PC-9 (cell line): ENCODE results near the gene NRG4.

Experiments
- EZH2 ChIP-seq: fragments of 200-600 bp; sonication (generic); IDR thresholded peaks from 2 replicates; pipeline ENCODE4 v1.8.0; 2017; ENCODE audit warnings: antibody characterized with exemption, low read depth
- TF ChIP-seq, protein P1 (sequence below): fragments of 200-600 bp; sonication (generic); conservative IDR thresholded peaks from 2 replicates; pipeline ENCODE4 v1.6.1; 2017; ENCODE audit warnings: mixed run types, antibody characterized with exemption, mild to moderate bottlenecking, moderate library complexity

DNA sequence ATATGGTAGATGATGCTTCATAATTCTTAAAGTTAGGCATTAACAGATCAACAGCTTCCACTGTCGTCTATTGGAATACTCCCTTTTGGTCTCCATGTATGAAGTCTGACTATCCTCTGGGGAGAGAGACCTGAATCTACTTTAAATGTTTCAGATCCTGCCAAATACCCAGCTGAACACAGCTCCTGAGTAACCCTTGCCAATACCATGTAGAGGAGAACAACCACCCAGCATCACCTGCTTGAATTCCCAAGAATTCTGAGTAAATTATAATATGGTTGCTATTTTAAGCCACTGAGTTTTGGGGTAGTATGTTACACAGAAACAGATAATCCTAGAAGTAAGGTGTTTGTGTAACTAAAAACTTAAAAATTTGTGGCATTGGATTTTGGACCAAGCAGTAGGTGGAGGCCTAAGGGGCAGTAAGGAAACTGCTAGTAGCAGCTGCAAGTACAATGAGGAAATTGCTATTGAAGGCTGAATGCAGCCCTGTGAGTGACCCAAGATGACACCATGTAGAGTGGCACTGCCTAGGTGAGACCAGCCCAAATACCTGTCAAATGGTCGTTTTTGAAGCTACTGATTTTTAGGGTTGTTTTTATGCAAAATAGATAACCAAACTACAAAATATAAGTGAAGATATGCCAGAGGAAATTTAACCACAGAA, 30.9 kb downstream of the NRG4 start:
- TF ChIP-seq, protein P1, sequence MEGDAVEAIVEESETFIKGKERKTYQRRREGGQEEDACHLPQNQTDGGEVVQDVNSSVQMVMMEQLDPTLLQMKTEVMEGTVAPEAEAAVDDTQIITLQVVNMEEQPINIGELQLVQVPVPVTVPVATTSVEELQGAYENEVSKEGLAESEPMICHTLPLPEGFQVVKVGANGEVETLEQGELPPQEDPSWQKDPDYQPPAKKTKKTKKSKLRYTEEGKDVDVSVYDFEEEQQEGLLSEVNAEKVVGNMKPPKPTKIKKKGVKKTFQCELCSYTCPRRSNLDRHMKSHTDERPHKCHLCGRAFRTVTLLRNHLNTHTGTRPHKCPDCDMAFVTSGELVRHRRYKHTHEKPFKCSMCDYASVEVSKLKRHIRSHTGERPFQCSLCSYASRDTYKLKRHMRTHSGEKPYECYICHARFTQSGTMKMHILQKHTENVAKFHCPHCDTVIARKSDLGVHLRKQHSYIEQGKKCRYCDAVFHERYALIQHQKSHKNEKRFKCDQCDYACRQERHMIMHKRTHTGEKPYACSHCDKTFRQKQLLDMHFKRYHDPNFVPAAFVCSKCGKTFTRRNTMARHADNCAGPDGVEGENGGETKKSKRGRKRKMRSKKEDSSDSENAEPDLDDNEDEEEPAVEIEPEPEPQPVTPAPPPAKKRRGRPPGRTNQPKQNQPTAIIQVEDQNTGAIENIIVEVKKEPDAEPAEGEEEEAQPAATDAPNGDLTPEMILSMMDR: no peak
- TF ChIP-seq EZH2: no peak
